Stimulated activated naive B cell treated with anti-CD40 and anti-IgM and Interleukin-4, amounts not matched to agents 10 μg/mL and 1 μg/mL and 100 μg/mL, for 72 hours (primary cell): ENCODE data around the gene NATD1.
A peak's percentile ranks its signal among the peaks of the same experiment; 100 is the strongest.

Experiments used
- ATAC-seq, 2 donors: fragments of 150-1000 bp; cut with Tn5 transposase; replicated peaks; 2 replicates each; pipeline ENCODE4 v1.10.0; 2021; ENCODE audit warnings: moderate library complexity in 1 of 2
- DNase-seq: peaks from one replicate; pipeline ENCODE4 v3.0.0; 2021
- H3K27ac Mint-ChIP-seq: one replicate; pipeline ENCODE4 v1.8.0; 2022; ENCODE audit warnings: mild to moderate bottlenecking, mixed read lengths
- H3K27me3 Mint-ChIP-seq, 2 donors: one replicate each; pipeline ENCODE4 v1.8.0; 2022; ENCODE audit warnings: mixed read lengths in 2 of 2
- H3K36me3 Mint-ChIP-seq, 2 donors: one replicate each; pipeline ENCODE4 v1.8.0; 2022; ENCODE audit warnings: mixed read lengths in 2 of 2, mild to moderate bottlenecking in 1 of 2
- H3K4me1 Mint-ChIP-seq, 2 donors: one replicate each; pipeline ENCODE4 v1.8.0; 2022; ENCODE audit warnings: mixed read lengths in 2 of 2, mild to moderate bottlenecking in 1 of 2
- H3K4me3 Mint-ChIP-seq, 2 donors: one replicate each; pipeline ENCODE4 v1.8.0; 2022; ENCODE audit warnings: mild to moderate bottlenecking in 2 of 2, mixed read lengths in 2 of 2, moderate library complexity in 1 of 2
- H3K9me3 Mint-ChIP-seq, 2 donors: one replicate each; pipeline ENCODE4 v1.8.0; 2022; ENCODE audit warnings: mixed read lengths in 2 of 2, mild to moderate bottlenecking in 1 of 2

Gene NATD1

GRCh38 chr17:21294321-21295035, 41.3 kb upstream of the NATD1 start:
- peaks cover 2 to 3% of the 10 kb centered on the region in 2 donors for H3K9me3 Mint-ChIP-seq
- no peak overlapping the region for H3K4me3 Mint-ChIP-seq
- peaks cover 32 to 58% of the 10 kb centered on the region in 2 donors for H3K4me1 Mint-ChIP-seq
- peaks cover 29 to 47% of the 10 kb centered on the region in 2 donors for H3K36me3 Mint-ChIP-seq
- peak overlapping the region; percentile 60 for H3K27ac Mint-ChIP-seq
- DNase-seq (no peak), ATAC-seq (no peak)
- H3K27me3 Mint-ChIP-seq = peaks cover 0 to 4% of the 10 kb centered on the region in 2 donors

GRCh38 chr17:21293831-21294210, 40.6 kb upstream of the NATD1 start:
- Mint-ChIP-seq H3K36me3 (peaks cover 29 to 50% of the 10 kb centered on the region in 2 donors), H3K9me3 (peaks cover 2 to 3% of the 10 kb centered on the region in 2 donors)

DNA sequence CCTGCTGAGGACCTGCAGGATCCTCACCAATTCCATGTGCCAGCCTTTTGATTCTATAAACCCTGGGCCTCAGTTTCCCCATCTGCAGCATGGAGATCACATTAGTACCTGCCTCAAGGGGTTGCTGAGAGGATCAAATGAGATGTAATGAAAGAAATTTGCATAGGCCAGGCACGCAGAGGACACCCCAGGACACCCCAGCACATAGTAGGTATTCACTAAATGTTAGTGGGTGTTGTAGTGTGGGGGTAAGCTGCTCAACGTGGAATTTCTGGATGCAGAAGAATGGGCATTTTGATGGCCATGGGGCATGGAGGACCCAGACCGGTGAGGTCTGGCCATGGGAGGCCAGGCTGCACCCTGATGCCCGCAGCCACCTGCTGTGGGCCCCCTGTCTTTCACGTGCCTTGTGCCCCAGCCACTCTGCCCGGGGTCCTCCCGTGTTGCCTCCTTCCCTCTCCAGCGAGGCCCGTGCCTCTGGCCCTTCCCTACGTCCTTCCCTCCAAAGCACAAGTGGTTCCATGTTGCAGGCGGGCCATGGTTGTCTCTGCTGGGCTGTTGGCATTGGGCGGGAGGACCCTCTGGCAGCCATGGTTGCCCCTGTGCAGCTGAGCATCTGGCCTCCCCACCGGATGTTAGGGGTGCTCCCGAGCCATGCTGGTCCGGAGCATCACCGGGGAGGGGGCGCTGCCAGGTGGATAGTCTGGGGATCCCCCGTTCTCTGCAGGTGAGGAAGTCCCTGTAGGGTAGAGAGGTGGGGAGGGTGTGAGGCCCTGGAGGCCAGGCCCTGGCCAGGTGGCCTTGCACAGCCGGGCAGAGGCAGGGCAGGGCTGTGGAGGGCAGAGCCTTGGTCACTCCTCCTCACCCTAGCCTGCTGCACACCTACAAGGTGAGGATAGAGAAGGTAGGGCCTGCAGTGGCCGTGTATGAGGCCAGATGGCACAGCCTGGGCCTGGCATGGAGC, 39.9 kb upstream of the NATD1 start:
- Mint-ChIP-seq H3K9me3 (peaks cover 2 to 3% of the 10 kb centered on the region in 2 donors), H3K4me1 (peaks cover 41 to 72% of the 10 kb centered on the region in 2 donors), H3K27ac (no peak overlapping the region), H3K4me3 (no peak overlapping the region), H3K27me3 (peaks cover 0 to 4% of the 10 kb centered on the region in 2 donors), H3K36me3 (peaks cover 29 to 47% of the 10 kb centered on the region in 2 donors)
- ATAC-seq (no peak), DNase-seq (no peak)

More at GRCh38 chr17:21293831-21294210, 40.6 kb upstream of the NATD1 start:
- DNase-seq (no peak), ATAC-seq (no peak)
- no peak overlapping the region for H3K4me3 Mint-ChIP-seq
- H3K4me1 Mint-ChIP-seq = peaks cover 38 to 65% of the 10 kb centered on the region in 2 donors
- no peak overlapping the region for H3K27ac Mint-ChIP-seq
- H3K27me3 Mint-ChIP-seq = peaks cover 0 to 4% of the 10 kb centered on the region in 2 donors

- DNase-seq (no peak), ATAC-seq (no peak)
- peaks cover 0 to 4% of the 10 kb centered on the region in 2 donors for H3K27me3 Mint-ChIP-seq
- H3K27ac Mint-ChIP-seq = peak overlapping the region; percentile 25
- H3K9me3 Mint-ChIP-seq = peaks cover 2 to 3% of the 10 kb centered on the region in 2 donors
- peaks cover 29 to 48% of the 10 kb centered on the region in 2 donors for H3K36me3 Mint-ChIP-seq
- no peak overlapping the region for H3K4me3 Mint-ChIP-seq
- peaks cover 53 to 85% of the 10 kb centered on the region in 2 donors for H3K4me1 Mint-ChIP-seq
These were observed 38.7 kb upstream of the NATD1 start for GRCh38 chr17:21291862-21292261.

GRCh38 chr17:21291357-21291756, 38.1 kb upstream of the NATD1 start:
- ATAC-seq = no peak
- Mint-ChIP-seq H3K27me3 (peaks cover 0 to 4% of the 10 kb centered on the region in 2 donors), H3K27ac (no peak overlapping the region), H3K4me3 (no peak overlapping the region), H3K36me3 (peaks cover 31 to 49% of the 10 kb centered on the region in 2 donors), H3K9me3 (peaks cover 2 to 3% of the 10 kb centered on the region in 2 donors), H3K4me1 (peaks cover 56 to 90% of the 10 kb centered on the region in 2 donors)
- DNase-seq = no peak

DNA sequence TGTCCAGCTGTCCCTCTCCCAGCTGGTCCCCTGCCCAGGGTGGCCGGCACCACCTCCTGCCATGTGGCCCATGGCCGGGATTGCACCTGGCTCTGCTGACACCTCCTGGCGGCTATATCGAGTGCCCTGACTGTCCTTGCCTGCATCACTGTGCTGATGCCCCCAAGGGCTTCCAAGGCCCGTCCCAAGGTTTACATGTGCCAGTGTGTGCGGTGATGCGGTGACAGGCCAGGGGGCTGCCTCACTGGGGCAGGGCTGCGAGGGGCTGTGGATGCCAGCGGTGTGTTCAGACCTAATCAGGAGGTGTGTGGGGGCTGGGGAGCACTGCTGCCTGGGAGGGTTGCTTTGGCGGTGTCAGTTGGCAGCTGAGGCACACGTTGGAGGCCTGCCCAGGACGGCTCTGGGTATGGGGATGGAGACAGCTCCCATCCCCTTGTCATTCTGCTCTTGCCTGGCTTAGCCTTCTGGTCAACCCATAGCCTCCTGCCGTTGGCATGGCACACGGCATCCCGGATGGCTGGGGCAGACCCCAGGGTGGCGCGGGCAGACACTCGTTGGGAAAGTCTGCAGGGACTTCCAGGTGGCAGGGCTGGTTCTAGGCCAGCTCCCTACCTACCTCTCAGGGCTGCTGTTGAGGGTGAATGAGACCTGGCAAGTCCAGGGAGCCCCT, 36.8 kb upstream of the NATD1 start:
- H3K4me1 Mint-ChIP-seq = peaks cover 59 to 84% of the 10 kb centered on the region in 2 donors
- H3K27ac Mint-ChIP-seq = peak overlapping the region; percentile 84
- DNase-seq (no peak), ATAC-seq (no peak)
- H3K36me3 Mint-ChIP-seq = peaks cover 33 to 58% of the 10 kb centered on the region in 2 donors
- peak overlapping the region; percentile 90 to 98 for H3K4me3 Mint-ChIP-seq
- H3K9me3 Mint-ChIP-seq = peaks cover 2 to 3% of the 10 kb centered on the region in 2 donors
- H3K27me3 Mint-ChIP-seq = peaks cover 0 to 4% of the 10 kb centered on the region in 2 donors

- DNase-seq = peak; percentile 41
- ATAC-seq = no peak
- Mint-ChIP-seq H3K27me3 (peaks cover 0 to 4% of the 10 kb centered on the region in 2 donors), H3K27ac (peak overlapping the region; percentile 98), H3K4me3 (peak overlapping the region; percentile 90 to 98), H3K4me1 (peaks cover 55 to 77% of the 10 kb centered on the region in 2 donors), H3K9me3 (peaks cover 2 to 3% of the 10 kb centered on the region in 2 donors), H3K36me3 (peaks cover 29 to 55% of the 10 kb centered on the region in 2 donors)
These were observed 36.1 kb upstream of the NATD1 start for GRCh38 chr17:21289175-21289901.

GRCh38 chr17:21288571-21289017, 35.4 kb upstream of the NATD1 start:
- ATAC-seq (peak; percentile 35), DNase-seq (peak; percentile 69)
- Mint-ChIP-seq H3K27ac (peak overlapping the region; percentile 98), H3K9me3 (peaks cover 2 to 3% of the 10 kb centered on the region in 2 donors), H3K4me1 (peaks cover 54 to 75% of the 10 kb centered on the region in 2 donors), H3K27me3 (peaks cover 0 to 4% of the 10 kb centered on the region in 2 donors), H3K36me3 (peaks cover 26 to 51% of the 10 kb centered on the region in 2 donors), H3K4me3 (peak overlapping the region; percentile 90 to 98)

- H3K27me3 Mint-ChIP-seq = peaks cover 0 to 4% of the 10 kb centered on the region in 2 donors
- peak; percentile 62 to 67 for ATAC-seq
- DNase-seq = peak; percentile 95
- H3K4me3 Mint-ChIP-seq = peak overlapping the region; percentile 90 to 98
- peaks cover 2 to 3% of the 10 kb centered on the region in 2 donors for H3K9me3 Mint-ChIP-seq
- H3K36me3 Mint-ChIP-seq = peaks cover 21 to 47% of the 10 kb centered on the region in 2 donors
- peaks cover 53 to 76% of the 10 kb centered on the region in 2 donors for H3K4me1 Mint-ChIP-seq
- H3K27ac Mint-ChIP-seq = peak overlapping the region; percentile 98
These were observed 34.7 kb upstream of the NATD1 start for GRCh38 chr17:21287703-21288449.

DNA sequence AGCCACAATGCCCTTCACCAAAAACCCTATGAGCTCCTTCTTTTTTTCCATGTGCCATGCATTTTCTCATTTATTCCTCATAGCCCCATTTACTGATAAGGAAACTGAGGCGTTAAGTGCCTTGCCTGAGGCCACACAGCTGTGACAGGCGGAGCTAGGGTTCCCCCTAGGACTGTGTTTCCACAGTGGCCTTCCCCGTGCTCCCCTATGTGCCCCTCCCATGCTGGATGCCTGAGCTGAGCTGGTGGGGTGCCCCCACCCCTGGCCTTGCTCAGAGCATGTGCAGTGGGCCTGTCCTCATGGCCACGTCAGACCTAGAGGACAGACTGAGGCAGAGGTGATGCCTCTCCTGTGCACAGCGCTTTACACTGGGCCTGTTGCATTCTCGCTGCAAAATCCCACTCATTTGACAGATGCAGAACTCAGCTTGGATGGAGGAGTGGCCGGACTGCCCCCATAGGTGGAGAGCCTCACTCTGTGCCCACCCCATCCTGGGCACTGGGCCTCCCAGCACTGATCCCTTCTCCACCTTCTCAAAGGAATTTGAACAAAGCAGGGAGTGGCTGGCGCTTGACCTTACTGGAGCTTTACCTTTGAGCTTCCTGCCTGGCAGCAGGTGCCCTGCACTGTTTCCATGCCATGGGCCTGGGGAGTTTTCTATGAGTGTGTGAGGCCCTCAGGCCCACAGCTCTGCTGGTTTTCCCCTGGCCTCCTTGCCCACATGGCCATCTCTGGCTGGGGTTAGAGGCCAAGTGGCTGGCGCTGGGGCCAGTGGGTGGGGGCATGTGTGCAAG, 33.9 kb upstream of the NATD1 start:
- peak overlapping the region; percentile 98 for H3K27ac Mint-ChIP-seq
- DNase-seq (peak; percentile 41), ATAC-seq (peak; percentile 0 to 2)
- peak overlapping the region; percentile 90 to 98 for H3K4me3 Mint-ChIP-seq
- no peaks in the 10 kb centered on the region for H3K9me3 Mint-ChIP-seq
- peaks cover 18 to 44% of the 10 kb centered on the region in 2 donors for H3K36me3 Mint-ChIP-seq
- H3K27me3 Mint-ChIP-seq = peaks cover 0 to 4% of the 10 kb centered on the region in 2 donors
- H3K4me1 Mint-ChIP-seq = peaks cover 57 to 77% of the 10 kb centered on the region in 2 donors

DNA sequence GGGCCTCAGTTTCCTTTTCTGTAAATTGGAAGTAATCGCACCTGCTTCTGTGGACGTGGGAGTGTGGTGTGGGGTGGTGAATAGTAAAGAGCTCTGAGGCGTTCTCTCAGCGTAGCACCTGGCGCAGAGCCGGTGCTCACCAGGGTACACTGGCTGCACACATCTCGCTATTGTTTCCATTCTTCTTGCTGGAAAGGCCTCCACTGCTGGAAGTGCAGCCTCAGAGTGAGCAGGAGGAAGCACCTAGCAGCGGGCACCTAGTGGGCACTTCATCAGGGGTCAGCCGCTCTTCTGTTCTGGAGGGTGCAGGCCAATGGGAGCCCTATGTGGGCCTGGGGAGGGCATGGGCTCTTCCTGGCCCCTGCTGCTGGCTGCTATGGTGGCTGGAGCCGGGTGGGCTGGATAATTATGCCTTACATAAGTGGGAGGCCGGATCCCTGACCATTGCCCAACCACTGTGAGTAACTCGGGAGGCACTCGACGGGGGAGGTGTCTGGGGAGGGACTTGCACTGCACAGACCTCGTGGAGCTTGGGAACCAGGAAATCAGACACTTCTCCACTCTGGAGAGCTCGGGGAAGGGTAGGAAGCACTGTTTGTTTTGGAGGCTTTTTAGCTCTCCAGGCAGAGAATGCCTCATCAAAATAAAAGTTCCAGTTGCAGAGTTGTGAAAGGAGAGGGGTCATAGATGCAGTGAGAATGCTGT, 33.0 kb upstream of the NATD1 start:
- DNase-seq (no peak), ATAC-seq (no peak)
- peaks cover 59 to 77% of the 10 kb centered on the region in 2 donors for H3K4me1 Mint-ChIP-seq
- H3K27me3 Mint-ChIP-seq = peaks cover 0 to 4% of the 10 kb centered on the region in 2 donors
- peak overlapping the region; percentile 90 to 98 for H3K4me3 Mint-ChIP-seq
- H3K9me3 Mint-ChIP-seq = no peaks in the 10 kb centered on the region
- peak overlapping the region; percentile 98 for H3K27ac Mint-ChIP-seq
- peaks cover 11 to 35% of the 10 kb centered on the region in 2 donors for H3K36me3 Mint-ChIP-seq
